ENCODE measurements around the gene TICRR.
A peak's percentile ranks its signal among the peaks of the same experiment; 100 is the strongest.
"Not testable (repeated sequence)": the region's sequence is repeated elsewhere in the genome, so short reads cannot be mapped to it uniquely, and the experiment has no call there.

Gene TICRR

GRCh38 chr15:89569090-89569745, 6.1 kb upstream of the TICRR start:
- no peaks in the 10 kb centered on the region for H3K36me3 ChIP-seq (ENCODE audit: control insufficient read depth in 2 of 2, insufficient read depth in 2 of 2, low read length in 2 of 2)
- no peak overlapping the region for H3K27ac ChIP-seq (ENCODE audit: low read length)
- H3K9me3 ChIP-seq (ENCODE audit: control insufficient read depth in 2 of 2, low read length in 2 of 2): no peaks in the 10 kb centered on the region
- no peaks in the 10 kb centered on the region for H3K4me1 ChIP-seq (ENCODE audit: control insufficient read depth, insufficient read depth, low read length)
- H3K4me3 ChIP-seq (ENCODE audit: low read length in 2 of 2): no peak overlapping the region
- H3K27me3 ChIP-seq (ENCODE audit: control insufficient read depth in 1 of 2, insufficient read depth in 2 of 2, low read length in 2 of 2): no peaks in the 10 kb centered on the region
- H3K9ac ChIP-seq (ENCODE audit: low read length in 2 of 2): no peak overlapping the region

- no peaks in the 10 kb centered on the region for H3K9me3 ChIP-seq (ENCODE audit: control insufficient read depth in 2 of 2, low read length in 2 of 2)
- H3K4me1 ChIP-seq (ENCODE audit: control insufficient read depth, insufficient read depth, low read length): peaks cover 14% of the 10 kb centered on the region
- H3K36me3 ChIP-seq (ENCODE audit: control insufficient read depth in 2 of 2, insufficient read depth in 2 of 2, low read length in 2 of 2): no peaks in the 10 kb centered on the region
- H3K27ac ChIP-seq (ENCODE audit: low read length): no peak overlapping the region
- H3K9ac ChIP-seq (ENCODE audit: low read length in 2 of 2): peak overlapping the region in 1 of 2 donors; percentile 45
- peak overlapping the region; percentile 76 to 80 for H3K4me3 ChIP-seq (ENCODE audit: low read length in 2 of 2)
- H3K27me3 ChIP-seq (ENCODE audit: control insufficient read depth in 1 of 2, insufficient read depth in 2 of 2, low read length in 2 of 2): no peaks in the 10 kb centered on the region
Measured at GRCh38 chr15:89575656-89576416, 567 bp downstream of the TICRR start.

GRCh38 chr15:89576417-89576773, 1.1 kb downstream of the TICRR start:
- Histone ChIP-seq H3K4me3 (ENCODE audit: low read length in 2 of 2) (peak overlapping the region; percentile 76 to 80), H3K4me1 (ENCODE audit: control insufficient read depth, insufficient read depth, low read length) (peaks cover 14% of the 10 kb centered on the region), H3K27me3 (ENCODE audit: control insufficient read depth in 1 of 2, insufficient read depth in 2 of 2, low read length in 2 of 2) (no peaks in the 10 kb centered on the region), H3K9ac (ENCODE audit: low read length in 2 of 2) (no peak overlapping the region), H3K9me3 (ENCODE audit: control insufficient read depth in 2 of 2, low read length in 2 of 2) (no peaks in the 10 kb centered on the region), H3K27ac (ENCODE audit: low read length) (no peak overlapping the region), H3K36me3 (ENCODE audit: control insufficient read depth in 2 of 2, insufficient read depth in 2 of 2, low read length in 2 of 2) (no peaks in the 10 kb centered on the region)

- H3K27me3 ChIP-seq (ENCODE audit: control insufficient read depth in 1 of 2, insufficient read depth in 2 of 2, low read length in 2 of 2): no peaks in the 10 kb centered on the region
- H3K4me3 ChIP-seq (ENCODE audit: low read length in 2 of 2): no peak overlapping the region
- no peaks in the 10 kb centered on the region for H3K9me3 ChIP-seq (ENCODE audit: control insufficient read depth in 2 of 2, low read length in 2 of 2)
- H3K36me3 ChIP-seq (ENCODE audit: control insufficient read depth in 2 of 2, insufficient read depth in 2 of 2, low read length in 2 of 2): no peaks in the 10 kb centered on the region
- peaks cover 14% of the 10 kb centered on the region for H3K4me1 ChIP-seq (ENCODE audit: control insufficient read depth, insufficient read depth, low read length)
- no peak overlapping the region for H3K27ac ChIP-seq (ENCODE audit: low read length)
- no peak overlapping the region for H3K9ac ChIP-seq (ENCODE audit: low read length in 2 of 2)
Measured at GRCh38 chr15:89577776-89578115, 2.5 kb downstream of the TICRR start.

GRCh38 chr15:89578146-89578545, 2.9 kb downstream of the TICRR start:
- Histone ChIP-seq H3K4me3 (ENCODE audit: low read length in 2 of 2) (no peak overlapping the region), H3K27ac (ENCODE audit: low read length) (no peak overlapping the region), H3K9ac (ENCODE audit: low read length in 2 of 2) (no peak overlapping the region), H3K27me3 (ENCODE audit: control insufficient read depth in 1 of 2, insufficient read depth in 2 of 2, low read length in 2 of 2) (no peaks in the 10 kb centered on the region), H3K9me3 (ENCODE audit: control insufficient read depth in 2 of 2, low read length in 2 of 2) (no peaks in the 10 kb centered on the region), H3K36me3 (ENCODE audit: control insufficient read depth in 2 of 2, insufficient read depth in 2 of 2, low read length in 2 of 2) (no peaks in the 10 kb centered on the region), H3K4me1 (ENCODE audit: control insufficient read depth, insufficient read depth, low read length) (peaks cover 14% of the 10 kb centered on the region)

GRCh38 chr15:89580747-89581146, 5.5 kb downstream of the TICRR start:
- H3K27ac ChIP-seq (ENCODE audit: low read length); H3K36me3 ChIP-seq (ENCODE audit: control insufficient read depth in 2 of 2, insufficient read depth in 2 of 2, low read length in 2 of 2); H3K4me1 ChIP-seq (ENCODE audit: control insufficient read depth, insufficient read depth, low read length); H3K27me3 ChIP-seq (ENCODE audit: control insufficient read depth in 1 of 2, insufficient read depth in 2 of 2, low read length in 2 of 2); H3K4me3 ChIP-seq (ENCODE audit: low read length in 2 of 2); H3K9ac ChIP-seq (ENCODE audit: low read length in 2 of 2); H3K9me3 ChIP-seq (ENCODE audit: control insufficient read depth in 2 of 2, low read length in 2 of 2): not testable (repeated sequence)

GRCh38 chr15:89586651-89587050, 11.4 kb downstream of the TICRR start:
- H3K9ac ChIP-seq (ENCODE audit: low read length in 2 of 2): no peak overlapping the region

GRCh38 chr15:89587955-89588354, 12.7 kb downstream of the TICRR start:
- H3K27ac ChIP-seq (ENCODE audit: low read length): no peak overlapping the region
- H3K27me3 ChIP-seq (ENCODE audit: control insufficient read depth in 1 of 2, insufficient read depth in 2 of 2, low read length in 2 of 2): no peaks in the 10 kb centered on the region
- no peak overlapping the region for H3K4me3 ChIP-seq (ENCODE audit: low read length in 2 of 2)
- H3K36me3 ChIP-seq (ENCODE audit: control insufficient read depth in 2 of 2, insufficient read depth in 2 of 2, low read length in 2 of 2): no peaks in the 10 kb centered on the region
- no peak overlapping the region for H3K9ac ChIP-seq (ENCODE audit: low read length in 2 of 2)
- H3K9me3 ChIP-seq (ENCODE audit: control insufficient read depth in 2 of 2, low read length in 2 of 2): no peaks in the 10 kb centered on the region
- no peaks in the 10 kb centered on the region for H3K4me1 ChIP-seq (ENCODE audit: control insufficient read depth, insufficient read depth, low read length)

More at GRCh38 chr15:89586651-89587050, 11.4 kb downstream of the TICRR start:
- no peak overlapping the region for H3K4me3 ChIP-seq (ENCODE audit: low read length in 2 of 2)
- H3K4me1 ChIP-seq (ENCODE audit: control insufficient read depth, insufficient read depth, low read length): no peaks in the 10 kb centered on the region
- no peaks in the 10 kb centered on the region for H3K9me3 ChIP-seq (ENCODE audit: control insufficient read depth in 2 of 2, low read length in 2 of 2)
- no peaks in the 10 kb centered on the region for H3K27me3 ChIP-seq (ENCODE audit: control insufficient read depth in 1 of 2, insufficient read depth in 2 of 2, low read length in 2 of 2)
- no peak overlapping the region for H3K27ac ChIP-seq (ENCODE audit: low read length)
- H3K36me3 ChIP-seq (ENCODE audit: control insufficient read depth in 2 of 2, insufficient read depth in 2 of 2, low read length in 2 of 2): no peaks in the 10 kb centered on the region

- Histone ChIP-seq H3K9me3 (ENCODE audit: control insufficient read depth in 2 of 2, low read length in 2 of 2) (no peaks in the 10 kb centered on the region), H3K36me3 (ENCODE audit: control insufficient read depth in 2 of 2, insufficient read depth in 2 of 2, low read length in 2 of 2) (no peaks in the 10 kb centered on the region), H3K27me3 (ENCODE audit: control insufficient read depth in 1 of 2, insufficient read depth in 2 of 2, low read length in 2 of 2) (no peaks in the 10 kb centered on the region), H3K9ac (ENCODE audit: low read length in 2 of 2) (no peak overlapping the region), H3K27ac (ENCODE audit: low read length) (no peak overlapping the region), H3K4me1 (ENCODE audit: control insufficient read depth, insufficient read depth, low read length) (no peaks in the 10 kb centered on the region), H3K4me3 (ENCODE audit: low read length in 2 of 2) (no peak overlapping the region)
Measured at GRCh38 chr15:89591834-89592233, 16.6 kb downstream of the TICRR start.

- no peak overlapping the region for H3K4me3 ChIP-seq (ENCODE audit: low read length in 2 of 2)
- no peaks in the 10 kb centered on the region for H3K4me1 ChIP-seq (ENCODE audit: control insufficient read depth, insufficient read depth, low read length)
- H3K36me3 ChIP-seq (ENCODE audit: control insufficient read depth in 2 of 2, insufficient read depth in 2 of 2, low read length in 2 of 2): no peaks in the 10 kb centered on the region
- H3K27me3 ChIP-seq (ENCODE audit: control insufficient read depth in 1 of 2, insufficient read depth in 2 of 2, low read length in 2 of 2): no peaks in the 10 kb centered on the region
- H3K27ac ChIP-seq (ENCODE audit: low read length): no peak overlapping the region
- no peak overlapping the region for H3K9ac ChIP-seq (ENCODE audit: low read length in 2 of 2)
- H3K9me3 ChIP-seq (ENCODE audit: control insufficient read depth in 2 of 2, low read length in 2 of 2): no peaks in the 10 kb centered on the region
Measured at GRCh38 chr15:89593018-89593417, 17.7 kb downstream of the TICRR start.

GRCh38 chr15:89599021-89599420, 23.8 kb downstream of the TICRR start:
- Histone ChIP-seq H3K4me1 (ENCODE audit: control insufficient read depth, insufficient read depth, low read length) (no peaks in the 10 kb centered on the region), H3K36me3 (ENCODE audit: control insufficient read depth in 2 of 2, insufficient read depth in 2 of 2, low read length in 2 of 2) (no peaks in the 10 kb centered on the region), H3K27me3 (ENCODE audit: control insufficient read depth in 1 of 2, insufficient read depth in 2 of 2, low read length in 2 of 2) (no peaks in the 10 kb centered on the region), H3K4me3 (ENCODE audit: low read length in 2 of 2) (no peak overlapping the region), H3K27ac (ENCODE audit: low read length) (no peak overlapping the region), H3K9ac (ENCODE audit: low read length in 2 of 2) (no peak overlapping the region), H3K9me3 (ENCODE audit: control insufficient read depth in 2 of 2, low read length in 2 of 2) (no peaks in the 10 kb centered on the region)

All from stomach smooth muscle (tissue), 2 donors.